ENCODE data around the gene GPR78. TPM values are rescaled to one million over a fixed set of nuclear protein-coding genes. Genes with fewer than 3 reads are reported as not detected.

GPR78 gene
- total RNA-seq, 1 experiment from 2014 or later, result not detected

GRCh38 chr4:8570201-8570600 lies 10.0 kb upstream of the GPR78 start:
- DNase-seq, result no peak
- intact Hi-C loops (cut with micrococcal nuclease; ENCODE audit: unreplicated experiment), result no loop called here
- no peaks in the 10 kb centered on the region for H3K9me3 Mint-ChIP-seq (ENCODE audit: low read depth, unreplicated experiment)
- no peak overlapping the region for H3K4me3 Mint-ChIP-seq (ENCODE audit: low read depth, unreplicated experiment)
- H3K27ac Mint-ChIP-seq (ENCODE audit: unreplicated experiment), result no peak overlapping the region
- no peaks in the 10 kb centered on the region for H3K36me3 Mint-ChIP-seq (ENCODE audit: insufficient read depth, unreplicated experiment)
- H3K27me3 Mint-ChIP-seq (ENCODE audit: unreplicated experiment), result no peaks in the 10 kb centered on the region
- no peak for TF ChIP-seq CTCF (IDR thresholded peaks at IDR 0.05; ENCODE audit: unreplicated experiment)
- CTCF ChIA-PET, result no interaction called here
- H3K4me1 Mint-ChIP-seq (ENCODE audit: low read depth, unreplicated experiment), result no peaks in the 10 kb centered on the region
- no TSS peak for BruUV-seq (replicated peaks)

GRCh38 chr4:8571702-8572685 lies 8.2 kb upstream of the GPR78 start:
- H3K36me3 Mint-ChIP-seq (ENCODE audit: insufficient read depth, unreplicated experiment), result no peaks in the 10 kb centered on the region
- no peak overlapping the region for H3K4me3 Mint-ChIP-seq (ENCODE audit: low read depth, unreplicated experiment)
- CTCF ChIA-PET, result no interaction called here
- no peak overlapping the region for H3K27ac Mint-ChIP-seq (ENCODE audit: unreplicated experiment)
- no peaks in the 10 kb centered on the region for H3K9me3 Mint-ChIP-seq (ENCODE audit: low read depth, unreplicated experiment)
- intact Hi-C loops (cut with micrococcal nuclease; ENCODE audit: unreplicated experiment), result no loop called here
- no peak for TF ChIP-seq CTCF (IDR thresholded peaks at IDR 0.05; ENCODE audit: unreplicated experiment)
- no peak for DNase-seq
- no peaks in the 10 kb centered on the region for H3K4me1 Mint-ChIP-seq (ENCODE audit: low read depth, unreplicated experiment)
- BruUV-seq (replicated peaks), result no TSS peak
- peaks cover 17% of the 10 kb centered on the region for H3K27me3 Mint-ChIP-seq (ENCODE audit: unreplicated experiment)

GRCh38 chr4:8573266-8573665 lies 6.9 kb upstream of the GPR78 start:
- DNase-seq, result no peak
- Mint-ChIP-seq H3K27me3 (ENCODE audit: unreplicated experiment) (peaks cover 30% of the 10 kb centered on the region), H3K4me1 (ENCODE audit: low read depth, unreplicated experiment) (no peaks in the 10 kb centered on the region), H3K9me3 (ENCODE audit: low read depth, unreplicated experiment) (no peaks in the 10 kb centered on the region), H3K36me3 (ENCODE audit: insufficient read depth, unreplicated experiment) (no peaks in the 10 kb centered on the region), H3K4me3 (ENCODE audit: low read depth, unreplicated experiment) (no peak overlapping the region), H3K27ac (ENCODE audit: unreplicated experiment) (no peak overlapping the region)
- BruUV-seq (replicated peaks), result no TSS peak
- CTCF ChIA-PET, result no interaction called here
- intact Hi-C loops (cut with micrococcal nuclease; ENCODE audit: unreplicated experiment), result no loop called here
- no peak for TF ChIP-seq CTCF (IDR thresholded peaks at IDR 0.05; ENCODE audit: unreplicated experiment)

- Mint-ChIP-seq H3K4me1 (ENCODE audit: low read depth, unreplicated experiment) (no peaks in the 10 kb centered on the region), H3K4me3 (ENCODE audit: low read depth, unreplicated experiment) (no peak overlapping the region), H3K36me3 (ENCODE audit: insufficient read depth, unreplicated experiment) (no peaks in the 10 kb centered on the region), H3K9me3 (ENCODE audit: low read depth, unreplicated experiment) (no peaks in the 10 kb centered on the region), H3K27ac (ENCODE audit: unreplicated experiment) (no peak overlapping the region), H3K27me3 (ENCODE audit: unreplicated experiment) (peaks cover 46% of the 10 kb centered on the region)
- DNase-seq, result no peak
- CTCF ChIA-PET, result no interaction called here
- no TSS peak for BruUV-seq (replicated peaks)
- TF ChIP-seq CTCF (IDR thresholded peaks at IDR 0.05; ENCODE audit: unreplicated experiment), result no peak
- intact Hi-C loops (cut with micrococcal nuclease; ENCODE audit: unreplicated experiment), result no loop called here
These were observed 5.3 kb upstream of the GPR78 start for GRCh38 chr4:8574796-8575370.

Measured in Calu3 (cell line).